ENCODE data around the gene C6orf132.

The C6orf132 gene

DNA sequence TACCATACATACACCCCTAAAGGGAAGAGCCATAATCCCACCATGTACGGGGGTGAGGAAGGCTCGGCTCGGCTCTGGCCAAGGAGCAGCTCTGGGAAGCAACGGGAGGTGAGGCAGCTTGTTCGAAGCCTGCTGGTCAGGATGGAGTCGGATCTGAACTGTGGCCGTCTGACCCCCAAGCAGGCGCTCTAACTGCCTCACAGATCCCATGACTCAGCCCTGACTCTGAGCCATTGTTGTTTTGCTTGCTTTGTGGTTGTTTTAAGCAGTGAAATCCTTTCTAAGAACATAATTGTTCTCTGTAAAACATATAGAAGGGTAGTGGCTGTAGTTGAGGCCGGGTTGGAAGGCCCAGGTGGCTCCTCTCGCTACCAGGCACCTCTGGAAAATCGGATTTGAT lies 10.9 kb downstream of the C6orf132 start:
- no peak for DNase-seq

DNA sequence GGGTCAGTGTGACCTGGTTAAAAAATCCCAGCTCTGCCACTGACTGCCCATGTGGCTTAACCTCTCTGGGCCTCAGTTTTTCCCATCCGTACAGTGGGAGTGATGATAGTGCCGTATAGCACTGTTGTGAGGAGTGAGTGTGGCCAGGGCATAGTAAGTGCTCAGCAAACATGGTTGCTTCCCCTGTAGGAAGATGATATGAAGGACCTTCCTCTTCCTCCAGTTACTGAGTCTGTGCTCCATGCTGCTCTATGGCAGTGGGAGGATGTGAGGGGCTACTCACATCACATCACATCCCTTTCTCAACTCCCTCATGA lies 13.1 kb downstream of the C6orf132 start:
- DNase-seq, result no peak

DNA sequence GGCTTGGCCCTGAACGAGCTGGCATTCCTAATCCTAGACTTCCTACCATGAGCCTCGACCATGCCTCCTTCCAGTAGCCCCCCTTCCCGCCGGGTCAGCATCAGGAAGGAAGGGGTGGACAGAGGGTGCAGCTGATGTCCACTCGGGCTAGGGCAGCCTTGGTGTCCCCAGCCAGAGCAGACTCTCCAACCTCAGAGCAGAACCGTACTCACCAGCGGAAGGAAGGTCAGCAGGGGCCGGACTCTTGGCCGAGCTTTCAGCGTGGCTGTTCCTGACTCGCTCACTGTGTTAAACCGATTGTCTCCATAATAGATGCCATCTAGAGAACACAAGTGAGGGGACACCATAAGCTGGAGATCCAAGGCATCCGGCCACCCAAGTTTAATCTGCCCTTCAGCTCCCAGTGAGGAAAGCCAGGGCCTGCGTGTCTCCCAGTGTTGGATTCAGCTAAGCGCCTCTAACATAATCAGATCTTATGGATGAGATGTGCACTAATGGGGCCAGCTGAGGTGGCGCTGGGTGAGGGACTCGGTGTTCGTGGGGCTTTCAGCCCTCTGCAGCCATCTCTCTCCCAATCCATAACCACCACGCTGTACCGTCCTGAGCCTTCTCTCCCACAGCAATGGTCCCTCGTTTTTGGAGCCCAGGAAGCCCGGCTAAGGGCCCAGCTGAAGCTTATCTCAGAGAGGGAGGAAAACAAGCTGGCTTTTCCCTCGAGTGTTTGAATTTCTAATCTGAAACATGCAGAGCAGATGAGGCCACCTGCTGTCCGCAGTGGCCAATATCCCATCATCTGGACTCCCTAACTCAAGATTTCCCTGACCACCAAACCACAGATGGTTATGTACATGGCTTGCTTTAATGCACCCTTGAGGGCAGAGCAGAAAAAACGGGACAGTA lies 13.7 kb downstream of the C6orf132 start:
- no peak for DNase-seq

DNA sequence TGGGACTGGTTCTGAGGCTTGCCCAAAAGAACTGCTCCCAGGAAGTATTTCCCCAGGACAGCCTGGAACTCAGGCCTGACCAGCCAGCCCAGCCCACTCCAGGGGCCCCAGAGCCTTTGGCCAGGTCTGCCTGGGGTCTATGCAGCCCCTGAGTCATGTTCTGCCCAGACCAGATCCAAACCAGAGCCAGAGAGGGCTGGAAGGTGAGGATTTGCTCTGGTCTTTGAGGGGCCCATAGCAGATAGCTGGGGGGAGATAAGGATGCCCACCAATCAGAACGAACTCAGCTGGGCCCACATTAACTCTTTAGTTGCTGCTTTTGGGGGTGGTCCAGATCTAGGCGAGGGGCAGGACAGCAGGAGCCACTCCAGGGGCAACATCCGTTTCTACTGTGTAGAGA lies 16.8 kb downstream of the C6orf132 start:
- no peak for DNase-seq

DNA sequence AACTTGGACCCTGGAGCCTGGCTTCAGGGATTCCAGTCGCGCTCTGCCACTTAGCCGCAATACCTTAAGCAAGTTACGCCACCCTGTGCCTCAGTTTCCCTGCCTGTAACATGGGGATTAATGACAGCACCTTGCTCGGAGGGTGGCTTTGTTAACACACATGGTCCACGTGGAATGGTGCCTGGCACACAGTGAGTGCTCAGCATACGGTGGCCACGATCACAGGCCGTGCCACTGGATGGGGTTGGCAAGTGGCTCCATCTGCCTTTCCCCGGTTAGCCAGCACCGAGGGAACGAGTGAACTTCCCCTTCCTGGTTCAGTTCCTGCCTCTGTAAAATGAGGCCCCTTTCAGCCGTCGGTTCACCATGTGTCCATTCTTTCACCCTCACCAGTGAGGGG lies 17.2 kb downstream of the C6orf132 start:
- no peak for DNase-seq

DNA sequence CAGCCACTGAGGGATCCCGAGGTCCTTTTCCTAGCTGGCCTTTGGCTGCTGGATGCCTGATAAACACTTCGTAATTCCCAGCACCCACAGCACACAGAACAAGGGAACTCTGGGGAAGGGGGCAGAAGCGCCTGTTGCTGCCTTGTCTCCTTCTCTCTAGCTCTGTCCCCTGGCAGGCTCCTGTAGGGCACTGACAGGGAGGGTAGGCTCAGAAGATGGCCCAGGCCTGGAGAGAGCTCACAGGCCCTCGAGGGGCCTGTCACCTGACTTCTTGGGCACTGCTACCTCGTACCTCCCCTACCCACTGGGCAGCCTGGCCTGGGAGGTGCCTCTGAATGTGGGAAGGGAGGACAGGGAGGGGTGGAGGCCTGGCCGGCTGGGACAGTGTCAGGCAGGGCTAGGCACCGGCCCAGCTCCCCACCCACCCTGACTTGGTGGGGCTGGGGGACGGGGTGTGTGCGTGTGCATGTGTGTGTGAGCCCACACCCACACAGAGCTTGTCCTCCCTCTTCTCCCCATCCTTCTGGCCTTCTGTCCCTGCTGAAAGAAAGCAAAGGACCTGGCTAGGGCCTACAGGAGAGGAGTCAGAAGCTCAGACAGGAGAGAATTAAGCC lies 18.1 kb downstream of the C6orf132 start:
- DNase-seq, result no peak

DNA sequence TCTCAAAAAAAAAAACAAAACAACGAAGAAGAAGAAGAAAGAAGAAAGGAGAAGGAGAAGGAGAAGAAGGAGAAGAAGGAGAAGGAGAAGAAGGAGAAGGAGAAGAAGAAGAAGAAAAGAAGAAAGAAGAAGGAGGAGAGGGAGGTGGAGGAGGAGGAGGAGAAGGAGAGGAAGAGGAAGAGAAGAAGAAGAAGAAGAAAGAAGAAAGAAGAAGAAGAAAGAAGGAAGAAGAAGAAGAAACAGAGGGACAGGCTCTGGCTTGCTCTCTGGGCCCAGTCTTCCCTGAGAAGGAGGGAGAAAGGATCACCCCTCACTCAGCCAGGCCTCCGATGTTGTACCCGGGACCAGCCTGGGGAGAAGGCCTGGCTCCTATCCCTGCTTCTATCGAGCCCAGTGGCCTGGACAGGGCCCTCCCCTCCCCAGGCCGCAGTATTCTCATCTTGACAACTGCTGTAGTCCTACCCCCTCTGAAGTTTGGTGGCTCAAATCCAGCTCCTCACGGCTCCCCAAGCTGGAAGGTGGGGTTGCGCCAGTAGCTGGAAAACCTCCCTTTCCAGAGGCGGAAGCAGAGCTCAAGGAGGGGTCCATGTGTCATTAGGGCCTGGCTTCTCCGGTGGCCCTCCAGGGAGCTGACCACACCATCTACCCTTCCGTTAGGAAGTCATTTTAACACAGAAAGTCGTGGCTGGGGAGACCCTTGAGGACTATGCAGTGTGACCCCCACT lies 18.9 kb downstream of the C6orf132 start:
- no peak for DNase-seq

DNA sequence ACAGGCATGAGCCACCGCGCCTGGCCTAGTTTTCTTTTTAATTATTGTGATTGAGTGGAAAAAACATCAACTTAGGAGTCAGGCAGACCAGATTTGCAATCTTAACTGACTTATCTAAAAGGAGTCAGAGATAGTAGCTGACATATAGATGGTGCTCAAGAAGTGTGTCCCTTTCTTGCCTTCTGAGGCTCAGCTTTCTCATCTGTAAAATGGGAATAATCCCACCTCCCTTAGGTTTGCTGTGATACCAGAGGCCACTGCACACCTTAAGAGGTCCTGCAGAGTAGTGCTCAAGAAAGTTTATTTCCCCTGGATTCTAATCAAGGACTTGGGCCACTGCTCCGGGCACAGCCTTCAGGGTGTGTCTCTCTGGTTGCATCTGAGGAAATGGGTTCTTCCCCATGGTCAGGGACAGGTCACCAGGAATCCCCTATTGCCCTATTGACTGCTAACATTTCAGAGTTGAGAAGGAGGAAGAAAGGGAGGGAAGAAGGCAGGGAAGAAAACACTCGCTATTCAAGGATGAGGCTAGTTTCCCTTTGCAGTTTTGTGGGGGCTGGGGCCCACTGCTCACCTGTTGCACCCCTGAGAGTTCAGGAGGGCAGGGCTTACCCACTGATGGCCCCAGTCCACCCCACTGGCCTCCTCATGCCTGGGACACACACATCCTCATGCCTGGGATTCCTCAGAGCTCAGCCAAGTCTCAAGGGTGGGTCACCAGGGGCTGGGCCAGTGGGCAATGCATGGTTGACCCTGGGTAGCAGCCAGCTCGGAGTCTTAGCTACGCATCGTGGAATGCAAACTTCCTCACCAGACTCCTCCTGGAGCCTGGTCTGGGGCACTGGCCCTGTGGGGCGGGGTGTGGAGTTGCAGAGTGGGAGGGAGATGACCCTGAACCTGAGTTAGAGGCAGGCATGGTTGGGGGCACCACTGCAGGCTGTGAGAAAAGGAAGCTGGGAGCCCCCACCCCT lies 21.2 kb downstream of the C6orf132 start:
- DNase-seq, result no peak

DNA sequence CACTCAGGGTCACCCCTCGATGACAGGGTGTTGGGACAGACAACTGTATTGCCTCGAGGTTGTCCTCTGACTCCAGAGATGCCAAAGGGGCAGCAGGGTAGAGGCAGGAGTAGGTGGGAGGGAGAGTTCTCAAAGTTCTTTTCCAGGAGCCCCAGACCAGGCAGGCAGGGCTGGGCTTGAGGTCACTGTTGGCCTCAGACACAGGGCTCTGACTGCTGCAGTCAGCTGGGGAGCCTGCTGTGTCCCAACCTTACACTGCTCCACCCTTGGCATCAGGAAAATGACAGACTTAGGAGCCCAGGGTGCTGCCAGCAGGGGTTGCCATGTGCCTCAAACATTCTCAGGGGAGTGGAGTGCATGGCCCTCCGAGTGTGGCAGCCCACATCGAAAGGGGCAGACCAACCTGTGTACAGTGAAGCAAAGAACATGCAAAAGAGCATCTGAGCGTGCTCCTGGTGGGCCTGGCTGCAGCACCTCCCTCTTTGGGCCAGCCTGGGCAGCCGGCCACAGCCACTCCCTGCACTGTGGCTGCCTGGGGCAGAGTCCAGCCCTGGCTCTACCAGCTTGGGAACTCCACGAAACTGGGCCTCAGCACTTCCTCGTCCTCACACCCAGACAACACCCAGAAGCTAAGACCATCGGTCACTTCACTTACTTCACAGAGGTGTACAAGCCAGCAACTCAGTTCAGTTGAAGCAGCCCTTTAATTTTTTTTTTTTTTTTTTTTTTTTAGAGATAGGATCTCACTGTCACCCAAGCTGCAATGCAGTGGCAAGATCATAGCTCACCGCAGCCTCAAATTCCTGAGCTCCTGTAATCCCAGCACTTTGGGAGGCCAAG lies 24.0 kb downstream of the C6orf132 start:
- no peak for DNase-seq

DNA sequence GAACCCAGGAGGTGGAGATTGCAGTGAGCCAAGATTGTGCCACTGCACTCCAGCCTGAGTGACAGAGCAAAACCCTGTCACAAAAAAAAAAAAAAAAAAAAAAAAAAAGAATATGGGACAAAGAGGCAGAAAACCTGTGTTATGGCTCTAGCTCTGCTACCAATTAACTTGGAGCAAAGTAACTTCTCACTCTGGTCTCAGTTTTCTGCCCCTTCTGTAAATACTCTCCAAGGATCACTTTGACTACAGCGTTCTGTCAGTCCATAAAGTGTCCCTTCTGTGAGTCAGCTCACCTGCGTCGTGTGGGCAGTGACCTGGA lies 24.6 kb downstream of the C6orf132 start:
- DNase-seq, result no peak

DNA sequence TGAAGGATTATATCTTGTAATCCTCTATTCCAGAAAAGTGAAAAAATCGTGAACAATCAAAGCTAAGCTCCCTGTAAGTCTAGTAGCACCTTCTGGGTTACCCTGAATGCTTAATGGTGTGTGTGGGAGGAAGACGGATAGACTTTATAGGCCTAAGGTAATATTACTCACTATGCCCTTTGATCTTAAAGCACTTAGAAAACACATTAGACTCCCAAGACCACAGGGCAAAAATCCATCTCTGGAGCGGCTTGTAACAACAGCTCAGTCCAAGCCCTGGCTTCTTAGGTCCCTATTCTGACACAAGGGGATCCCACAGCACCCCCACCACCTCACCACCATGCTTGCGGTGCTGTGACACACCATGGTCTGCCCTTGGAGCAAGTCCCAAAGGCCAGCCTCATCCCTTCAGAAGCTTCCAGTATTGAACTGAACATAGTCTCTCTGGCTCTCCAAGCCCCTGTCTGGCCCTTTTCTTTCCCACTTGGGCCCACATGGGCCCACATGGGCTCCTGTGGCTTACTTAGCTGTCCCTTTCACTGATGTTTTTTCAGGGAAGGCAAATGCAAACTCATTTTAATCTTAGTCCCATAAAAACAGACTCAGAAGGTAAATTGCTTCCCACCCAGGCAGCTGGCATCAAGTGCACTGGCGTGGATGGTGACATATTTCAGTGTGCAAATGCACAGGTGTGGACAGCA lies 28.3 kb downstream of the C6orf132 start:
- no peak for DNase-seq

DNA sequence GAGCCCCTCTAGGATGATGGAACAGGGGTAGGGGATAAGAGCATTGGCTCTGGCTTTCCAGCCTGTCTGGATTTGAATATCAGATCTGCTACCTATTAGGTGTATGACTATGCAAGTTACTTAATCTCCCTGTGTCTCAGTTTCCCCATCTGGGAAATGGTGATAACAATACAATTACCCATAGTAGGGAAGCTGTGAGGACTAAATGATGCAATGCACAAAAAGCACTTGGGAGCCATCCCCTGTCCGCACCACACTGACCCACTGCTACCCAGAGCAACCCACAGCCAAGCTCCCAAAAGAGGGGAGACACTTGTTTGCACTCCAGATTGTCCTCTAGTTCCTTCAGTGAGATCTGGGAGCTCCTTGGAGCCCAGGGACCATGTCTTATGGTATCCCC lies 30.1 kb downstream of the C6orf132 start:
- no peak for DNase-seq

DNA sequence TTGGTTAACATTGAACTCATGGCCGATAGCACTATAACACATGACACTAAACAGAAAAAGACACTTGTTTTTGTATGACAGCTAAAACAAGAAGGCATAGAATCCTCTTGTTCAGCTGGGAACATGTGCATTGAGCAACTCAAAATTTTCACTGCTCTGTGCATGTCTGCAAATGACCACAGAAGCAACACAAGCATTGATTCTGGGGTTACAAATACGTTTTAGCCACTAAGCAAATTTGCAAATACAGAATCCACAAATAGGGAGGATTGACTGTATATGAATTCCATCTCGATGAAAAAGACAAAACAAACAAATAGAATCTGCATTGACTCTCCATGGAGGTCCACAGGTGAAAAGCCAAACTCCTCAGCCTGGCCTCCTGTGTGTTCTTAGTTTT lies 31.7 kb downstream of the C6orf132 start:
- DNase-seq, result no peak

DNA sequence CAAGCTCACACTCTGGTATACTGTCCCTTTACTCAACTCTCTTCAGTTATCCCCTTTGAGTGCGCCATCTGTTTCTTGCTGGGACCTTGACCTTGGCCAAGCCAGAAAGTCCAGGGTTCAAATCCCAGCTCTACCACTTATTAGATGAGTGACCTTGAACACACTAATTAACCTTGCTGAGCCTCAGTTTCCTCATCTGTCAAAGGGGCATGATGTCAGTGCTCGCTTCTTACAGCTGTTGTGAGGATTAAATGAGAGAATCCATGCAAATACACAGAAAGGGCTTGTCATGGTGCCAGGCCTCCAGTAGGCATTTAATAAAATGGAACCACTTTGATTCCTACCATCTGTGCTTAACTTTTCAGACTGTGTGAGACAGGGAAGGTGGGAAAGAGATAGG lies 34.3 kb downstream of the C6orf132 start:
- DNase-seq, result no peak

DNA sequence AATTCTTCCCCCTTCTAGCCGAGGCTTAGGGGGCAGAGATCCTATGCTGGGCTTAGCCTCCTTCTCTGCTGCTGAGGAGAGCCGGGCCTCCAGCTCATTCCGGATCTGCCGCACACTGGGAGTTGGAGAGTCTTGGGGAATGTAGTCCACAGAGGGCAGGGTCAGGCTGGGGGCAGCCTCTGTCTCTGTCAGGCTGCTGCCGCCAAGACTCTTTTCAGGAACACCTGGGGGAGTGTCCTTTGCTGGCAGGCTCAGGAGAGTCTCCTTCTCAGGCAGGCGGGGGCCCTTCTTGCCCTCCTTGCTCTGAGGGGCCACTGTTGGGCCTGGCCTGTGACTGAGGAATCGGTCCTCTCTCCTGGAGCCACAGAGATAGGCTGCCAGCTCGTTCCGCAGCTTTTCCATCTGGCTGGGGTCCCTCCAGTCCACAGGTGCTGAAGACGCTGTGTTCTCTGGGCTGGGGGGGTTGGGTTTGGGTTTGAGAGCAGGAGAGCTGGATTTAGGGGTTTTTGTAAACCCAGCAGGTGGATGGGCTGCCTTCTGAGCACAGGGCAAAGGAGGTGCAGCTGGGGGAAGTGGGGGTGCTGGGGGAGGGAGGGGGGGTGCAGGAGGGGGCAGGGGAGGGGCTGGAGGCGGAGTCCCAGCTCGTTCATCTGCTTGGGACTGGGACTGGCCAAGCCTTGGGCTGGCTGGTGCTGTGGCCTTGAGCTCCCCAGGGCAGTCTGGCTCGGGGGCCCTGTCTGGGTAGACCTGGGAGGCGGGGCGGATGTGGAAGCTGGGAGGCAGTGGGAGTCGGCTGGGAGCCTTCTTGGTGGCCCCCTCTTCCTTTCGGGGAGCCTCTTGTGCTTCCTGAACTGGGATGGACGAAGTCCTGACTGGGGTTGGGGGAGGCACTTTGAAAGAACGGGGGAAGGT lies 36.1 kb downstream of the C6orf132 start:
- DNase-seq, result no peak

DNA sequence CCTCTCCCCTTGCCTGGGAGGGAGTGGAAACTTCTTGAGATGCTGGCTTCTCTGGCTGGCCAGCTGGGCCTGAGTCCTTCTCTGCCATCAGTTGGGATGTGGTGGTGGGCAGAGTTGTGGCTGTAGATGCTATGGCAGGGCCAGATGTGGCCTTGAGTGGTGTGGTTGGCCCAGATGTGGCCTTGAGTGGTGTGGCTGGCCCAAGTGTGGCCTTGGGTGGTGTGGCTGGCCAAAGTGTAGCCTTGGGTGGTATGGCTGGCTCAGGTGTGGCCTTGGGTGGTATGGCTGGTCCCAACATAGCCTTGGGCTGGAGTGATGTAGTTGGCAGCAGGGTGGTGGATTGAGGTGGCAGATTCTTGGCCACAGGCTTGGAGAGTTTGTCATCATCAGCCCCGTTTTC lies 36.7 kb downstream of the C6orf132 start:
- DNase-seq, result no peak

DNA sequence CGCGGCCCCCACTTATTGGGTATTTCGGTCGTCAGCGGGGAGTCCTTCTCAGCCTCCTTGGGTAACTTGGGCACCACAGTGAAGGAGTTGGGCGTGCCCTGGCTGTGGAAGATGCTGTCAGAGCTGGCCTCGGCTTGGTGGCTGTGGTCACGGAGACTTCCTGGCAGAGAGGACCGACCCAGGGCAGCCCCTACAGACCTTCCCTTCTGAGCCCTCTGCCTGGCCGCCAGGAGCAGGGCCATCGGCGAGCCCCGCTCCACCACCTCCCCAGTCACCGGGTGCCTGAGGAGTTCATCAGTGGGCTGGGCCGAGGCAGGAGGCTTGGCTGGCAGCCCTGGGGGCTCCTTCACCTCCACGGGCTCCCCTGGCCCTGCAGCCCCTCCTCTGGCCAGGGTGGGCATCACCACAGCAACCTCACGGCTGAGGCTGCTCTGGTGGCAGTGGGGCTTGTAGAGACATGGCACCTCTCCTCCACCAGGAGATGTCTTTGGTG lies 37.2 kb downstream of the C6orf132 start:
- DNase-seq, result no peak

DNA sequence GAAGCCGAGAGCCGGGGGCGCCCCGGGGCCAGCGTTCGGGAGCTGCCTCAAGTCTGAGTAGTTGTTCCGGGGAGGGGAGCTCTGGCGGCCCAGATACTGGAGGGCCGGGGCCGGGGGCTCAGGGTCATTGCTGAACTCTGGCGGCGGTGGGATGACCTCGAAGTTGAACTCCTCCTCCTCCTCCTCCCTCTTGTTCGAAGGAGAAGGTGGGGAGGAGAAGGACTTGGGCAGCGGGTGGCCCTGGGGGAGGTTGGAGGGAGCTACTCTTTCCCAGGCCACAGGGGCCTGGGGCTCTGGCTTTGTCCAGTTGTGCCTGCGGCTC lies 37.7 kb downstream of the C6orf132 start:
- no peak for DNase-seq

DNA sequence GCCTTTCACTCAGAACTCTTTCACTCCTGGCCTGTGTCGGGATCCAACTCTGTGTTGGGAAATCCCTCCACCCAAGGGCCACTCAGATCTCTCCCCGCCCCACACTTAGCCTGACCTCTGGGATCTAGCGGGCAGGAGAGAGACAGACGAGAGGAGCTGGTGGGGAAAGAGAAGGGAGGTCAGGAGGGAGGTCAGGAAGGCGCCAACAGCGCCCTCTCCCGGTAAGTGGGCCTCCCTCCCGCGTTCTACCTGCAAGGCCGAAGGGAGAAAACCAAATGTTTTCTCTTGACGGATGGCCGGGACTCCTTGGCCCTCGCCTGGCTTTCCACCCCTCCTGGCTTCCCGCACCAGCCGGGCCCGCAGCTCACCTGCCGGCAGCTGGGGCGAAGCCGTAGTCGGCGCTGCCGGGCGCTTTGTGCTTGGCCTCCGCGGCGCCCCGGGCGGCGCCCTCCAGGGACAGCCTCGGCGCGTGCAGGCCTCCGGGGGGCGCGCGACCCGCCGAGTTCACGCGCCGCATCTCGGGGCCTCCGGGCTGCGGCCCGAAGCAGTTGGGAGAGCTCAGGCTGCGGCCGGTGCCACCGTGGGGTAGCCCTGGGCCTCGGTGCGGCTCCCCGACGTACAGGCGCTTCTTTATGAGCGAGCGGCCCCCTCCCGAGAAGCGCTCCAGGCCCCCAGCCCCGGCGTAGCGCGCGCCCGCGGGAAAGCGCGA lies 38.2 kb downstream of the C6orf132 start:
- peak; percentile 67 for DNase-seq

DNA sequence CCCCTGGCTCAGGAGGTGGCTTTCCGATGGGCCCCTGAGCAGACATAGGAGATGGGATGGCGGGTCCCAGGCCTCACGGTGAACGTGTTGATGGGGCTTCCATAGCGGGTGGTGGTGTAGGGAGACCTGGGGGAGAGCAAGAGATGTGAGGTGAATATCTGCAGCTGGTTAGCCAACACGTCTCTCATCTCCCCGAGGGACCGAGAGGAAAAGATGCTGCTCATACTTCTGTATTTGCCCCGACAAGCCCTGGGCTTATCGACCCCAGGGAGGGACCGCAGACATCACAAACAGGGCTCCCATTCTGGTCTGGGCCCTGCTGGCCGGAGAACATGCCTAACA lies 38.7 kb downstream of the C6orf132 start:
- DNase-seq, result no peak

Measured in activated CD4-positive, alpha-beta T cell treated with anti-CD3 and anti-CD28 coated beads, Interleukin-2, amount 50 U/mL, for 1 hour (primary cell).